GM12878 (cell line): ENCODE results near the gene ETV6. TPM values are rescaled to one million over a fixed set of nuclear protein-coding genes. Genes with fewer than 3 reads are reported as not detected.

Source experiments
- ATAC-seq: fragments of 200-7000 bp; cut with Tn5 transposase; 3 replicates; pipeline ENCODE4 v1.9.1; 2020; ENCODE audit warnings: mild to moderate bottlenecking, moderate library complexity
- BruUV-seq: library from RNA; stranded (reverse); fragments of 400-500 nt; replicated peaks from 2 replicates; lab custom pipeline; 2021; lab: Mats Ljungman, UMichigan
- CTCF ChIA-PET: fragments of 300-600 bp; sonication (Branson Sonifier 250); formaldehyde crosslinking; extraction: SDS; loops from one replicate; lab custom pipeline; 2021; ENCODE audit warnings: inconsistent platforms; lab: Yijun Ruan, JAX
- POLR2A ChIA-PET: fragments of 350-600 bp; formaldehyde crosslinking; extraction: SDS; loops from one replicate; lab custom pipeline; 2021; ENCODE audit warnings: inconsistent platforms; lab: Charles Lee
- RAD21 ChIA-PET: fragments of 300-600 bp; sonication (Branson Sonifier 250); formaldehyde crosslinking; loops from one replicate; lab custom pipeline; 2023; ENCODE audit warnings: antibody characterized with exemption; ENCODE audit not compliant: unreplicated experiment; lab: Charles Lee
- SMC1A ChIA-PET: fragments of 300-600 bp; sonication (Branson Sonifier 250); formaldehyde crosslinking; loops from one replicate; lab custom pipeline; 2023; ENCODE audit not compliant: unreplicated experiment, uncharacterized antibody; lab: Charles Lee
- DNase-seq: peaks from one replicate; pipeline ENCODE4 v3.0.0-alpha.2; 2011; ENCODE audit warnings: low read depth, low spot score
- FAIRE-seq: peaks from 3 replicates; lab custom pipeline; 2011; peaks lifted over from hg19 to GRCh38; lab: Jason Lieb, UNC
- H2AFZ ChIP-seq: 2 replicates; pipeline ENCODE4 v1.6.0; 2011; ENCODE audit warnings: low read depth, low read length, control low read depth; ENCODE audit not compliant: control insufficient read depth
- H3K27ac ChIP-seq: 2 replicates; pipeline ENCODE4 v1.5.1; 2011; ENCODE audit warnings: control low read depth; ENCODE audit not compliant: control insufficient read depth, insufficient read depth
- H3K27me3 ChIP-seq, 2 experiments: replicated peaks in 1 of 2; 2 replicates each; pipeline versions ENCODE4 v1.6.0 to v1.6.1; 2011; ENCODE audit warnings: low read length in 1 of 2; ENCODE audit not compliant: control insufficient read depth in 2 of 2, insufficient read depth in 2 of 2
- H3K36me3 ChIP-seq, 2 experiments: 2 replicates each; pipeline ENCODE4 v1.5.1; 2011; ENCODE audit warnings: low read length in 1 of 2; ENCODE audit not compliant: control insufficient read depth in 2 of 2, insufficient read depth in 2 of 2
- H3K4me1 ChIP-seq: 2 replicates; pipeline ENCODE4 v1.6.1; 2011; ENCODE audit warnings: mild to moderate bottlenecking, low read length, moderate library complexity, mixed read lengths; ENCODE audit not compliant: control insufficient read depth, insufficient read depth
- H3K4me2 ChIP-seq: 2 replicates; pipeline ENCODE4 v1.6.0; 2011; ENCODE audit warnings: control low read depth; ENCODE audit not compliant: control insufficient read depth, insufficient read depth
- H3K4me3 ChIP-seq: fragments of 200-600 bp; sonication (generic); 2 replicates; pipeline ENCODE4 v1.5.1; 2016
- H3K79me2 ChIP-seq: 2 replicates; pipeline ENCODE4 v1.6.0; 2011; ENCODE audit warnings: low read length; ENCODE audit not compliant: control insufficient read depth, insufficient read depth
- H3K9ac ChIP-seq: 2 replicates; pipeline ENCODE4 v1.8.0; 2011; ENCODE audit warnings: low read length, control low read depth, mixed read lengths; ENCODE audit not compliant: control insufficient read depth, insufficient read depth
- H3K9me3 ChIP-seq: replicated peaks from 3 replicates; pipeline ENCODE4 v1.5.1; 2011; ENCODE audit warnings: mild to moderate bottlenecking, low read length; ENCODE audit not compliant: control insufficient read depth, insufficient read depth
- H4K20me1 ChIP-seq: 2 replicates; pipeline ENCODE4 v1.6.0; 2011; ENCODE audit not compliant: control insufficient read depth, insufficient read depth
- BCL3 ChIP-seq: IDR thresholded peaks from 2 replicates; pipeline ENCODE4 v1.6.1; 2011; ENCODE audit warnings: borderline replicate concordance, low read depth, mild to moderate bottlenecking, moderate library complexity, low read length; ENCODE audit not compliant: insufficient read depth, poor library complexity, severe bottlenecking
- EZH2 ChIP-seq: IDR thresholded peaks from 2 replicates; pipeline ENCODE4 v1.6.1; 2012; ENCODE audit warnings: low read depth, mild to moderate bottlenecking, control low read depth, inconsistent platforms, low read length, borderline replicate concordance; ENCODE audit not compliant: control insufficient read depth
- HSF1 ChIP-seq: fragments of 150-350 bp; IDR thresholded peaks from 2 replicates; pipeline ENCODE4 v1.6.1; 2014; ENCODE audit warnings: mild to moderate bottlenecking, low read depth, low read length
- IKZF2 ChIP-seq, 2 experiments: fragments of 450-650 bp; IDR thresholded peaks; 2 replicates each; pipeline ENCODE4 v1.6.1; 2017; ENCODE audit warnings: mild to moderate bottlenecking in 2 of 2, moderate library complexity in 2 of 2
- KAT2A ChIP-seq: conservative IDR thresholded peaks from 2 replicates; pipeline ENCODE4 v1.6.1; 2011; ENCODE audit warnings: low read depth, low read length; ENCODE audit not compliant: control insufficient read depth
- NR2C1 ChIP-seq: fragments of 450-650 bp; IDR thresholded peaks from 2 replicates; pipeline ENCODE4 v1.6.1; 2017; ENCODE audit warnings: antibody characterized with exemption, mild to moderate bottlenecking, moderate library complexity
- STAT1 ChIP-seq: fragments of 450-650 bp; conservative IDR thresholded peaks from 2 replicates; pipeline ENCODE4 v1.6.1; 2014; ENCODE audit warnings: antibody characterized with exemption, mild to moderate bottlenecking
- SUPT20H ChIP-seq: IDR thresholded peaks from 2 replicates; pipeline ENCODE4 v1.6.1; 2011; ENCODE audit warnings: low read depth, mild to moderate bottlenecking, low read length, moderate library complexity, borderline replicate concordance; ENCODE audit not compliant: control insufficient read depth
- TCF12 ChIP-seq: IDR thresholded peaks from 2 replicates; pipeline ENCODE4 v1.6.1; 2011; ENCODE audit warnings: low read depth, mild to moderate bottlenecking, low read length
- TCF3 ChIP-seq: IDR thresholded peaks from 2 replicates; pipeline ENCODE4 v1.6.1; 2012; ENCODE audit warnings: low read depth, mild to moderate bottlenecking, low read length, borderline replicate concordance; ENCODE audit not compliant: insufficient read depth
- TCF7 ChIP-seq: IDR thresholded peaks from 2 replicates; pipeline ENCODE4 v1.6.1; 2014; ENCODE audit warnings: antibody characterized with exemption, borderline replicate concordance
- YY1 ChIP-seq: IDR thresholded peaks from 2 replicates; pipeline ENCODE4 v1.6.1; 2011; ENCODE audit warnings: low read depth, mild to moderate bottlenecking, low read length
- WGBS: methylation state at CpG from one replicate; pipeline ENCODE4 v1.1.6; 2016; ENCODE audit warnings: low lambda C conversion rate; ENCODE audit not compliant: insufficient replicate concordance, insufficient coverage; ENCODE audit errors: missing lambda C conversion rate; 5-methylcytosine and 5-hydroxymethylcytosine counted together
- in situ Hi-C: fragments of 300-500 bp; cut with MboI; formaldehyde crosslinking; loops from 9 replicates; pipeline ENCODE4 v1.14.3; 2018; ENCODE audit warnings: mixed read lengths
- intact Hi-C: fragments of 100-400 bp; cut with micrococcal nuclease; formaldehyde crosslinking; loops from one replicate; pipeline ENCODE4 v1.14.2; 2022; ENCODE audit not compliant: unreplicated experiment
- polyA plus RNA-seq, 11 experiments: library from polyadenylated mRNA; depleted of rRNA in 4 of 11; unstranded in 6 of 11; stranded (reverse) in 5 of 11; fragments of >200 nt; fragmentation: Nextera tagmentation in 4 of 11; fragmentation: Illumina TruSeq in 1 of 11; extraction: Ambion mirVana in 4 of 11; extraction: Trizol in 1 of 11; gene quantifications; 1 replicate in 1 of 11; 2 replicates in 10 of 11; pipeline versions ENCODE4 v1.2.1 to v1.2.3, GENCODE V29; 2011 to 2016; ENCODE audit warnings: inconsistent platforms in 2 of 11, missing spikeins in 2 of 11, low read depth in 1 of 11
- total RNA-seq, 4 experiments: library from RNA; depleted of rRNA in 3 of 4; stranded (reverse); fragments of >200 nt in 3 of 4; fragmentation: Illumina TruSeq in 1 of 4; extraction: Trizol in 1 of 4; gene quantifications; 2 replicates each; pipeline versions ENCODE4 v1.2.1 to v1.2.3, GENCODE V29; 2013 to 2021
- TF ChIP-seq, protein P1 (sequence below): fragments of 450-650 bp; formaldehyde crosslinking; IDR thresholded peaks from 2 replicates; pipeline ENCODE4 v1.4.0; 2020; ENCODE audit warnings: mild to moderate bottlenecking, moderate library complexity
- TF ChIP-seq, protein P2 (sequence below): fragments of 450-650 bp; IDR thresholded peaks from 2 replicates; pipeline ENCODE4 v1.6.1; 2016; ENCODE audit warnings: mild to moderate bottlenecking

ETV6 gene
- total and polyA plus RNA-seq, 10 of the 15 experiments (the other 5 are each of a cell fraction or from before 2014, with no cell fraction given) = 6.6 to 74.8 (median 24.6) TPM

GRCh38 chr12:11765421-11765816 lies 115.9 kb downstream of the ETV6 start:
- H3K4me3 ChIP-seq = 0 out of 2 replicates have a peak overlapping the region, but pooled peaks have one; percentile 3
- no peaks in the 10 kb centered on the region for H4K20me1 ChIP-seq
- H3K4me2 ChIP-seq = peak overlapping the region; percentile 68
- SMC1A ChIA-PET = interaction anchor here (0.6 to 39.9 kb wide), 19 partner anchors 2 to 267 kb away, joined by 3 to 1116 read pairs (median 5); partner anchors contain the start of gene ETV6
- H3K9me3 ChIP-seq = no peaks in the 10 kb centered on the region; the same call in 2 of the 3 replicates
- DNase-seq = no peak
- H3K36me3 ChIP-seq = peaks cover 9 to 11% of the 10 kb centered on the region in 2 experiments
- peak; percentile 25 for ATAC-seq
- in situ Hi-C loops (no loop called here), intact Hi-C loops (no loop called here)
- 0% methylated on average over 2 of the region's 2 CpGs for WGBS
- H3K27me3 ChIP-seq = no peaks in the 10 kb centered on the region
- TSS peak; percentile 89 for BruUV-seq
- no peak for FAIRE-seq
- peak overlapping the region; percentile 100 for H3K27ac ChIP-seq
- CTCF ChIA-PET = interaction anchor here (1.0 to 4.6 kb wide), 8 partner anchors 14 to 267 kb away, joined by 3 to 22 read pairs (median 6); no protein-coding TSS in a partner anchor
- peaks cover 88% of the 10 kb centered on the region for H3K4me1 ChIP-seq
- RAD21 ChIA-PET = interaction anchor here (1.1 to 21.4 kb wide), 13 partner anchors 16 to 267 kb away, joined by 3 to 497 read pairs (median 6); partner anchors contain the start of gene ETV6
- H2AFZ ChIP-seq = no peak overlapping the region
- peaks cover 82% of the 10 kb centered on the region for H3K79me2 ChIP-seq
- peak overlapping the region; percentile 69 for H3K9ac ChIP-seq
- POLR2A ChIA-PET = interaction anchor here (0.6 to 10.8 kb wide), 10 partner anchors 10 to 210 kb away, joined by 3 to 144 read pairs (median 6); no protein-coding TSS in a partner anchor
- TF ChIP-seq YY1 (no peak), TCF3 (peak; percentile 14; the same call in 1 of the 2 replicates), TCF7 (peak; percentile 7; the same call in 1 of the 2 replicates), IKZF2 (IDR thresholded peaks at IDR 0.05) (no peak), NR2C1 (no peak), EZH2 (no peak), KAT2A (no peak), SUPT20H (no peak), TCF12 (peak; percentile 51; the same call in 1 of the 2 replicates), STAT1 (0 out of 2 replicates have a peak, but pooled peaks have one; percentile 20), BCL3 (no peak), HSF1 (no peak)
- TF ChIP-seq, protein P1, sequence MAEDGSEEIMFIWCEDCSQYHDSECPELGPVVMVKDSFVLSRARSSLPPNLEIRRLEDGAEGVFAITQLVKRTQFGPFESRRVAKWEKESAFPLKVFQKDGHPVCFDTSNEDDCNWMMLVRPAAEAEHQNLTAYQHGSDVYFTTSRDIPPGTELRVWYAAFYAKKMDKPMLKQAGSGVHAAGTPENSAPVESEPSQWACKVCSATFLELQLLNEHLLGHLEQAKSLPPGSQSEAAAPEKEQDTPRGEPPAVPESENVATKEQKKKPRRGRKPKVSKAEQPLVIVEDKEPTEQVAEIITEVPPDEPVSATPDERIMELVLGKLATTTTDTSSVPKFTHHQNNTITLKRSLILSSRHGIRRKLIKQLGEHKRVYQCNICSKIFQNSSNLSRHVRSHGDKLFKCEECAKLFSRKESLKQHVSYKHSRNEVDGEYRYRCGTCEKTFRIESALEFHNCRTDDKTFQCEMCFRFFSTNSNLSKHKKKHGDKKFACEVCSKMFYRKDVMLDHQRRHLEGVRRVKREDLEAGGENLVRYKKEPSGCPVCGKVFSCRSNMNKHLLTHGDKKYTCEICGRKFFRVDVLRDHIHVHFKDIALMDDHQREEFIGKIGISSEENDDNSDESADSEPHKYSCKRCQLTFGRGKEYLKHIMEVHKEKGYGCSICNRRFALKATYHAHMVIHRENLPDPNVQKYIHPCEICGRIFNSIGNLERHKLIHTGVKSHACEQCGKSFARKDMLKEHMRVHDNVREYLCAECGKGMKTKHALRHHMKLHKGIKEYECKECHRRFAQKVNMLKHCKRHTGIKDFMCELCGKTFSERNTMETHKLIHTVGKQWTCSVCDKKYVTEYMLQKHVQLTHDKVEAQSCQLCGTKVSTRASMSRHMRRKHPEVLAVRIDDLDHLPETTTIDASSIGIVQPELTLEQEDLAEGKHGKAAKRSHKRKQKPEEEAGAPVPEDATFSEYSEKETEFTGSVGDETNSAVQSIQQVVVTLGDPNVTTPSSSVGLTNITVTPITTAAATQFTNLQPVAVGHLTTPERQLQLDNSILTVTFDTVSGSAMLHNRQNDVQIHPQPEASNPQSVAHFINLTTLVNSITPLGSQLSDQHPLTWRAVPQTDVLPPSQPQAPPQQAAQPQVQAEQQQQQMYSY (CRISPR knock-in tag) = no peak
- TF ChIP-seq, protein P2, sequence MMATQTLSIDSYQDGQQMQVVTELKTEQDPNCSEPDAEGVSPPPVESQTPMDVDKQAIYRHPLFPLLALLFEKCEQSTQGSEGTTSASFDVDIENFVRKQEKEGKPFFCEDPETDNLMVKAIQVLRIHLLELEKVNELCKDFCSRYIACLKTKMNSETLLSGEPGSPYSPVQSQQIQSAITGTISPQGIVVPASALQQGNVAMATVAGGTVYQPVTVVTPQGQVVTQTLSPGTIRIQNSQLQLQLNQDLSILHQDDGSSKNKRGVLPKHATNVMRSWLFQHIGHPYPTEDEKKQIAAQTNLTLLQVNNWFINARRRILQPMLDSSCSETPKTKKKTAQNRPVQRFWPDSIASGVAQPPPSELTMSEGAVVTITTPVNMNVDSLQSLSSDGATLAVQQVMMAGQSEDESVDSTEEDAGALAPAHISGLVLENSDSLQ = 0 out of 2 replicates have a peak, but pooled peaks have one; percentile 1
